Measurements from ENCODE around the gene ACKR2. TPM values are rescaled to one million over a fixed set of nuclear protein-coding genes. Genes with fewer than 3 reads are reported as not detected.
"Not testable (repeated sequence)": the region's sequence is repeated elsewhere in the genome, so short reads cannot be mapped to it uniquely, and the experiment has no call there.

The ACKR2 gene
- total RNA-seq, 2 experiments from 2014 or later: 2.3 to 2.6 TPM

DNA sequence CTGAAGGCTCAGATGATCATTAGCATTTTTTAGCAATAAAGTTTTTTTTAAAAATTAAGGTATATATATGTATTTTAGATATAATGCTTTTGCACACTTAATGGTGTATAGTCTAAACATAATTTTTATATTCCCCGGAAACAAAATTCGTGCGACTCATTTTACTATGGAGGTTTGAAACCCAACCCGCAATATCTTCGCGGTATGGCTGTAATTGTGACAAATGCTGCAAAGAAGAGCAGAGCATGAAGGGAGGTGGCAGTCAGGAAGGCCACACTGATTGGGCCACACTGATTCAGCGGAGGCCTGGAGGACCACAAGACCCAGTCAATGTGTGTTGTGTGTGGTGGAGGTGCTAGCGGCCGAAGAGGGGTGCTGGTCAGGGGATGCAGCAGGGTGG is 70.9 kb downstream of the ACKR2 start:
- Mint-ChIP-seq H3K4me3 (peak overlapping the region; percentile 78), H3K36me3 (no peaks in the 10 kb centered on the region), H3K4me1 (peaks cover 6% of the 10 kb centered on the region), H3K27me3 (peaks cover 18% of the 10 kb centered on the region), H3K27ac (peak overlapping the region; percentile 29), H3K9me3 (ENCODE audit: low read depth) (no peaks in the 10 kb centered on the region)
- DNase-seq (no peak), ATAC-seq (no peak)
- CTCF ChIA-PET: interaction anchor here (1.0 to 2.7 kb wide), 3 partner anchors 49 to 226 kb away, joined by 3 to 26 read pairs (median 6); no protein-coding TSS in a partner anchor

DNA sequence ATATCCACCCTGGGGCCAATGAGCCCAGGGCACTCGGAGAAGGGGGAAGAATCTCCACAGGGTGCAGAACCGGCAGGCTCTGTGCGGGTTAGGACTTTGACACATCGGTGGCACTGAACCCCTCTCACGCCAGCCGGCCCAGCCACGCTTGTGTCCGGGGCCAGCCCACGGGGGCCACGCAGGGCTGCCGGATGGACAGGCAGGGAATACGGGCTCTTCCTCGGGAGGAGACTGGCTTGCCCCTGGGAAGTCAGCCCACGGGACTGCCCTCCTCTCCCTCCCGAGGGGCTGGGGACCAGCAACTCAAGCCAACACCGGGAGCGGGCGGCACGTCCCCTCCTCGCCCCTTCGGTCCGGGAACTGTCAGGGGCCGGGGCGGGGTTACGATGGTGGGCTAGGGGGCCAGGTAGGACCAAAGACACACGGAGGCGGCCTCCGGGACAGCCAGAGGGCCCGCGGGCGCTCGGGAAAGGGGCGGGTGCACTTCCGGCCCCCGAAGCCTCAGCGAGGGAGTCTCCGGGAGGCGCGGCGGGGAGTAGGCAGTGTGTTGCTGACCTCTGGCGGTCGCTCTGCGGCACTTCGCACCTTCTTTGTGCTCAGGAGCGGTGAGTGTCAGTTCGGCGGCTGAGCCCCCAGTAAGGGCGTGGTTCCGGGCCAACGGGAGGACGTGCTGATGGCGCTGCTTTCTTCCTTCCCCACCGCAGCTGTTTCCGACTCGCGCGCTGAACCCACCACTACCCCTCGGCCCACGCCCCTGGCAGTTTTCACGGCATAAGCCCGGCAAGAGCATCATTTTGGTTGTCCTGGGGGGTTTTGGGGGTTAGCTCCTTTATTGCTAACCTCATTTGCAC is 71.6 kb downstream of the ACKR2 start:
- Mint-ChIP-seq H3K4me3 (peak overlapping the region; percentile 78), H3K36me3 (no peaks in the 10 kb centered on the region)

DNA sequence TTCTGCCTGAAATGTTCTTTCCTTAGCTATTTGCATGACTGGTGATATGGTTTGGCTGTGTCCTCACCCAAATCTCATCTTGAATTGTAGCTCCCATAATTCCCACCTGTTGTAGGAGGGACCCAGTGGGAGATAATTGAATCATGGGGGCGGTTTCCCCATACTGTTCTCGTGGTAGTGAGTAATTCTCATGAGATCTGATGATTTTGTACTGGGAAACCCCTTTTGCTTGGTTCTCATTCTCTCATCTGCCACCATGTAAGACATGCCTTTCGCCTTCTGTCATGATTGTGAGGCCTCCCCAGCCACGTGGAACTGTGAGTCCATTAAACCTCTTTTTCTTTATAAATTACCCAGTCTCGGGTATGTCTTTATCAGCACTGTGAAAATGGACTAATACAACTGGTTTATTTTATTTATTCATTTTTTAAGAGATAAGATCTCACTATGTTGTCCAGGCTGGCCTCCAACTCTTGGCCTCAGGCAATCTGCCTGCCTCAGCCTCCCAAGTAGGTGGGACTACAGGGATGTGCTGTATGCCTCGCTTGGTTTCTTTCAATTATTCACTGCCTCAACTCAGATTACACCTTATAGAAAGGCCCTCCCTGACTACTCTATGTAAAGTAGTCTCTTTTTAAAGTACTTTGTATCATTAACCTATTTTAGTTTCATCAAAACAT is 74.1 kb downstream of the ACKR2 start:
- not testable (repeated sequence) for ATAC-seq; H3K36me3 Mint-ChIP-seq; H3K27ac Mint-ChIP-seq; DNase-seq; H3K4me3 Mint-ChIP-seq; H3K4me1 Mint-ChIP-seq; H3K9me3 Mint-ChIP-seq (ENCODE audit: low read depth)
- H3K27me3 Mint-ChIP-seq: peaks cover 26% of the 10 kb centered on the region
- CTCF ChIA-PET: interaction anchor here (2.6 kb wide), 1 partner anchor 44 kb away, joined by 8 read pairs; no protein-coding TSS in a partner anchor

More for the DNA sequence above, 71.6 kb downstream of the ACKR2 start:
- DNase-seq (peak; percentile 95), ATAC-seq (peak; percentile 99)
- Mint-ChIP-seq H3K27me3 (peaks cover 20% of the 10 kb centered on the region), H3K9me3 (ENCODE audit: low read depth) (no peaks in the 10 kb centered on the region), H3K27ac (peak overlapping the region; percentile 92), H3K4me1 (peaks cover 6% of the 10 kb centered on the region)
- CTCF ChIA-PET: interaction anchor here (0.8 to 2.6 kb wide), 8 partner anchors 12 to 136 kb away, joined by 3 to 27 read pairs (median 4); no protein-coding TSS in a partner anchor

DNA sequence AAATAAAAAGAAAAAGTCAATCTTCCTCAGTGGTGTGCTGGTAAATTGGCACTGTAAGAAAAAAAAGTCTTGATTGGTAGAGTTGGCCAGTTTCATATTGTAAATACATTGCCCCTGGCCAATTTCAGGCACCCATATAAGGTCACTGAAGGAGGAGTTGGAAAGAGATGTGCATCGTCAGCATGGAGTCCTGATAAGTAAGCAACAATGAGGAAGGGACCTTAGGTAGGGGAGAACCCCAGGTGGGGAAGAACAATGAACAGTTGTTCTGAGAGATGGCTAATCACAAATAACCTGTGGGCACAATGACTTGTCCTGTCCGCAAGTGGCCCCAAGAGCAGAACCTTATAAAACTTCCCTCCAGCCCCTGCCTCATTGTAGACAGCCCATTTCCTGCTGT is 75.1 kb downstream of the ACKR2 start:
- Mint-ChIP-seq H3K36me3 (no peaks in the 10 kb centered on the region), H3K4me3 (no peak overlapping the region), H3K27ac (no peak overlapping the region), H3K4me1 (peaks cover 7% of the 10 kb centered on the region), H3K9me3 (ENCODE audit: low read depth) (no peaks in the 10 kb centered on the region), H3K27me3 (peaks cover 30% of the 10 kb centered on the region)
- DNase-seq (peak; percentile 7), ATAC-seq (no peak)
- CTCF ChIA-PET: no interaction called here

DNA sequence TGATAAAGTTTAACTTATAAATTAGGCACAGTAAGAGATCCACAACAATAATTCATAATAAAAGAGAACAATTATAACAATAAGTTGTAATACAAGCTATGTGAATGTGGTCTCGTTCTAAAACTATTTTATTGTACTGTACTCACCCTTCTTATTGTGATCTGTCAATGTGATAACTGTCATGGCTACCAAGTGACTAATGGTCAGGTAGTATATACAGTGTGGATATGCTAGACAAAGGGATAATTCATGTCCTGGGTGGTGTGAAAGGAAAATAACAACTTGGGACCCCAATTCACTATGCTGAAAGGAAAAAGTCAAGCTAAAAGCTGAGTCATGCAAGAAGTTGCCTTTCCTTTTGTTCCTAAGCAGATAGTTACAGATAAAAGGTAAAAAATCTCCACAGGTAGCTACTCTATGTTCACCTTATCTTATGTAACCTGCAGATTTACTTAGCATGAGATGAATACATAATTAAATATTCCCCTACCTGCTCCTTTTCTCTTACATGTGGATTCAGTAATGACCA is 77.1 kb downstream of the ACKR2 start:
- Mint-ChIP-seq H3K36me3 (no peaks in the 10 kb centered on the region), H3K4me3 (no peak overlapping the region), H3K4me1 (peaks cover 13% of the 10 kb centered on the region), H3K9me3 (ENCODE audit: low read depth) (no peaks in the 10 kb centered on the region), H3K27ac (no peak overlapping the region), H3K27me3 (peaks cover 25% of the 10 kb centered on the region)
- CTCF ChIA-PET: no interaction called here
- ATAC-seq (no peak), DNase-seq (no peak)

DNA sequence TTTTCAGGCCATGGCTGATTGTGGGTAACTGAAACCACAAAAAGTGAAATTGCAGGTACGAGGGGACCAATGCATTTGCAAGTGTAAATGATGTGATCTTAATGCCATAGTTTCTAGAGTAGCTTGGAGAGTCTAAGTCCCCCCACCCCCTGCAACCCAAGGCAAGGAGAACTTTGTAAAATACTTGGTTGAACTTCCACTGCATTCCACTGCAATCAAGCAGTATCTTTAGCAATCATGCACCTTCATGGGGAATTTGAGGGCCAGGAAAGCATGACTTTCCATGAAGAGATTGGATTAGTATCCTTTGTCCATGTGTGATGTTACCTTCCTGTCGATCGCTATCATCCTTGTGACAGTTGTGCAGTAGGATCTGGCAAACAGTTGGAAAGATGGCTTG is 77.8 kb downstream of the ACKR2 start:
- Mint-ChIP-seq H3K4me3 (no peak overlapping the region), H3K27ac (no peak overlapping the region), H3K27me3 (peaks cover 27% of the 10 kb centered on the region), H3K36me3 (peaks cover 2% of the 10 kb centered on the region), H3K4me1 (peaks cover 18% of the 10 kb centered on the region), H3K9me3 (ENCODE audit: low read depth) (no peaks in the 10 kb centered on the region)
- no peak for ATAC-seq
- CTCF ChIA-PET: interaction anchor here (0.9 kb wide), 1 partner anchor 56 kb away, joined by 3 read pairs; no protein-coding TSS in a partner anchor
- DNase-seq: no peak

DNA sequence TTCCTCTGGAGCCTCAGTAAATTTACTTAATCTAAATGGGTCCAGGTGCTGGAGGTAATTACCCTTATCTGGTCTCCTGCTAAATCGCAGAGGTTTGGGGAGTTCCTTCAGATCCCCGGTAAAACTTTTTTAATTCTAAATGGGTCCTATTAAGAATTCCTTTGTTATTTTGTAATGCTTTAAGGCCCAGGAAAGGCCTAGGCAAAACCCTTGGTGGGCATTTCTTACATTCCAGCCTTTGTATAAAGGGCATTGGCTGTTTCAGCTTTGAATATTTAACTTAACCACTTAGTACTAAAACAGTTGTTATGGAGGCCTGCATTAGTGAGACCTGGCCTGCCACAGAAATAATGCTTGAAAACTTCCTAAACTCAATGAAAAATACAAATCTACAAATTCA is 81.8 kb downstream of the ACKR2 start:
- Mint-ChIP-seq H3K36me3 (peaks cover 2% of the 10 kb centered on the region), H3K4me3 (no peak overlapping the region), H3K4me1 (peaks cover 30% of the 10 kb centered on the region), H3K27ac (no peak overlapping the region), H3K9me3 (ENCODE audit: low read depth) (no peaks in the 10 kb centered on the region), H3K27me3 (peaks cover 21% of the 10 kb centered on the region)
- ATAC-seq: no peak
- CTCF ChIA-PET: interaction anchor here (1.7 kb wide), 1 partner anchor 51 kb away, joined by 8 read pairs; no protein-coding TSS in a partner anchor
- DNase-seq: no peak

DNA sequence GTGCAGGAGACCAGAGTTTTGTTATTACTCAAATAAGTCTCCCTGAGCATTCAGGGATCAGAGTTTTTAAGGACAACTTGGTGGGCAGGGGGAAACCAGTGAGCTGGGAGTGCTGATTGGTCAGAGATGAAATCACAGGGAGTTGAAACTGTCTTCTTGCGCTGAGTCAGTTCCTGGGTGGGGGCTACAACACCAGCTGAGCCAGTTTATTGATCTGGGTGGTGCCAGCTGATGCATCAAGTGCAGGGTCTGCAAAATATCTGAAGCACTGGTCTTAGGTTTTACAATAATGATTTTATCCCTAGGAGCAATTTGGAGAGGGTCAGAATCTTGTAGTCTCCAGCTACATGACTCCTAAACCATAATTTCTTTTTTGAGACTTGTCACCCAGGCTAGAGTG is 82.9 kb downstream of the ACKR2 start:
- peaks cover 20% of the 10 kb centered on the region for H3K27me3 Mint-ChIP-seq
- H3K9me3 Mint-ChIP-seq (ENCODE audit: low read depth): no peaks in the 10 kb centered on the region

DNA sequence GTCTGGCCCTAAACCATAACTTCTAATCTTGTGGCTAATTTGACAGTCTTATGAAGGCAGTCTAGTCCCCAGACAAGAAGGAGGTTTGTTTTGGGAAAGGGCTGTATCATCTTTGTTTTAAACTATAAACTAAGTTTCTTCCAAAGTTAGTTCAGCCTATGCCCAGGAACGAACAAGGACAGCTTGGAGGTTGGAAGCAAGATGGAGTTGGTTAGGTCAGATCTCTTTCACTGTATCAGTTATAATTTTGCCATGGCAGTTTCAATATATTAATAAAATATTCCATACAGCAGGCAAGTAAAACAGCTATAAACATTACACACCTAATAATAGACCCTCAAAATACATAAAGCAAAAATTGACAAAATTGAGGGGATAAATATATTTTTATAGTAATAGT is 83.6 kb downstream of the ACKR2 start:
- CTCF ChIA-PET: no interaction called here

More for the DNA sequence above, 82.9 kb downstream of the ACKR2 start:
- CTCF ChIA-PET: interaction anchor here (1.0 kb wide), 1 partner anchor 61 kb away, joined by 4 read pairs; no protein-coding TSS in a partner anchor
- ATAC-seq: no peak
- peaks cover 2% of the 10 kb centered on the region for H3K36me3 Mint-ChIP-seq
- H3K4me1 Mint-ChIP-seq: peaks cover 30% of the 10 kb centered on the region
- no peak overlapping the region for H3K4me3 Mint-ChIP-seq
- no peak for DNase-seq
- H3K27ac Mint-ChIP-seq: no peak overlapping the region

DNA sequence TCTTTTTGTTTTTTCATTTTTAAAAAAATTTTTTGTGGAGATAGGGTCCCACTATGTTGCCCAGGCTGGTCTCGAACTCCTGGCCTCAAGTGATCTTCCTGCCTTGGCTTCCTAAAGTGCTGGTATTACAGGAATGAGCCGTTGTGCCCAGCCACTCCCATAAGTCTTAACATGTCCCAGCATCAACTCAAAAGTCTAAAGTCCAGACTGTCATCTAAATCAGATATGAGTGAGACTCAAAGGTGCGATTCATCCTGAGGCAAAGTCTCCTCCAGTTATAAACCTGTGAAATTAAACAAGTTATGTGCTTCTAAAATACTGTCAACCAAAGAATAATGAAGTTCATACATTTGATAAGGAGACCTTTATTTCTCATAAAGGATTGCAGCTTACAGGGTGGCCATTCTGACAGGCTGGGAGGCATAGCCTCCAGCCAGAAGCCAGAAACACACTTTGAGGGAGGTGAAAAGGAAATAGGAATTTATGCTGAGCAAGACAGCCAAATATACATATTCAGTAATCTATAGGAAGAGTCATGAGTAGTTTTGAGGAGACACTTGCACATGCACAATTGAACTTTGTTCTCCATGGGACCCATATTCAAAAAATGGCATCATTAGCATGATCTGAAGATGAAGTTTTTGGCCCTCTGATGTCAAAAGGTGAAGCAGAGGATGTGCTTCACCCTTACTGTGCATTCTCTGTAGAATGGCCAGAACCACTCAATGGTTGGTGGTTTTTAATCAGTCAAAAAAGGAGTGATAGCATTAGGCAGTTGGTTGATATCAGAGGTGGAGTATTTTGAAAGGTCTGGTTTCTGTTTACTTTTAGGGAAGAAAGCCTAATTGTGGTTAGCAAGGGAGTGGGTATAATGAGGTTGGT is 85.7 kb downstream of the ACKR2 start:
- peaks cover 2% of the 10 kb centered on the region for H3K9me3 Mint-ChIP-seq (ENCODE audit: low read depth)
- H3K4me1 Mint-ChIP-seq: peaks cover 23% of the 10 kb centered on the region
- CTCF ChIA-PET: no interaction called here
- no peak overlapping the region for H3K4me3 Mint-ChIP-seq
- H3K36me3 Mint-ChIP-seq: peaks cover 2% of the 10 kb centered on the region
- no peak overlapping the region for H3K27ac Mint-ChIP-seq
- H3K27me3 Mint-ChIP-seq: peaks cover 6% of the 10 kb centered on the region
- DNase-seq (no peak), ATAC-seq (no peak)

More for the DNA sequence above, 83.6 kb downstream of the ACKR2 start:
- no peaks in the 10 kb centered on the region for H3K9me3 Mint-ChIP-seq (ENCODE audit: low read depth)
- H3K4me3 Mint-ChIP-seq: no peak overlapping the region
- H3K27ac Mint-ChIP-seq: no peak overlapping the region
- peaks cover 2% of the 10 kb centered on the region for H3K36me3 Mint-ChIP-seq
- peaks cover 13% of the 10 kb centered on the region for H3K27me3 Mint-ChIP-seq
- peaks cover 30% of the 10 kb centered on the region for H3K4me1 Mint-ChIP-seq
- no peak for ATAC-seq
- DNase-seq: no peak

DNA sequence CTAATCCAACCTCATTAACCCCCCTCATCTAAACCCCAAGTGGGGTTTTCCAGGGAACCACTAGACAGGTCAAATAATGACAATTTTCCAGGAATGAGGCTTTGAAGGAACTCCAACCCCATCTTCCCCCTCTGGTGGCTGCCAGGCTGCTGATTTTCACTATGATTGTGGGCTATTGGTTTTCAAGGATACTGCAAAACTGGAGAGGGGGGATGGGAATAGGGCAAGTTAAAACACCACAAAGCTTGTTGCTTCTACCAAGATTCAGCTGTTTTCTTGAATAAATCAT is 86.3 kb downstream of the ACKR2 start:
- no peak overlapping the region for H3K27ac Mint-ChIP-seq
- peaks cover 22% of the 10 kb centered on the region for H3K4me1 Mint-ChIP-seq
- peaks cover 2% of the 10 kb centered on the region for H3K9me3 Mint-ChIP-seq (ENCODE audit: low read depth)
- H3K36me3 Mint-ChIP-seq: peaks cover 2% of the 10 kb centered on the region
- ATAC-seq (no peak), DNase-seq (no peak)
- peaks cover 6% of the 10 kb centered on the region for H3K27me3 Mint-ChIP-seq
- no peak overlapping the region for H3K4me3 Mint-ChIP-seq
- CTCF ChIA-PET: no interaction called here

DNA sequence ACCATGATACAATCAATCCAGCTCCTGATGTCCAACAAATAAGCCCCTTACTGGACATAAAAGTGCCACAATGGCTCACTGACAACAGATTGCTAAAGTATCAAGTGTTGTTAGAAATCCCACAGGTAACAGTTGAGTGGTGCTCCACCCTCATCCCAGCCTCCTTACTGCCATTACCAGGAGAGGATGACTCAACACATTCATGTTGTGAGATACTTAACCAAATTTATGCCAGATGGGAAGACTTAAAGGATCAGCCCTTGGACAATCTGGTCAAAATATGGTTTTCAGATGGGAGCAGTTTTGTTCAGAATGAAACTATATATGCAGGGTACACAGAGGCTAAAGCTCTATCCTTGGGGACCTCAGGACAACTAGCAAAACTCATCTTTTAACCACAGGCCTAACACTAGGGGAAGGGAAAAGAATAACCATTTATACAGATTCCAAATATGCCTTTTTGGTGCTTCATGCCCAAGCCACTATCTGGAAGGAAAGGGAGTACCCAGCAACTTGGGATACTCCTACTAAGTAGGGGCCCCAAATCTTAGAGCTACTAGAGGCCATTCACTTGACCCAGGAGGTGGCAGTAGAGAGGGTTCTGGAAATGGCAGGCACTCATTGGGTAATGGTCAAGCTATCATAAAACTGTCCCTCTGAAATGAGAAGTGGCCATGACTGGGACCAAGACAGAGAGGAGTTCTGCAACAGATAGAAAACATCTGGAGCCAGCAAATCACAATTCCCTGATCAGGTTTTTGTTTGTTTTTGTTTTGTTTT is 89.8 kb downstream of the ACKR2 start:
- Mint-ChIP-seq H3K36me3 (peaks cover 5% of the 10 kb centered on the region), H3K4me1 (peaks cover 29% of the 10 kb centered on the region)
- CTCF ChIA-PET: no interaction called here

More for the DNA sequence above, 89.8 kb downstream of the ACKR2 start:
- Mint-ChIP-seq H3K27ac (no peak overlapping the region), H3K9me3 (ENCODE audit: low read depth) (peaks cover 15% of the 10 kb centered on the region), H3K4me3 (no peak overlapping the region), H3K27me3 (peaks cover 7% of the 10 kb centered on the region)
- DNase-seq (no peak), ATAC-seq (no peak)
